RWPE1 (cell line): ENCODE measurements around the gene SP1.
"Not testable (repeated sequence)": the region's sequence is repeated elsewhere in the genome, so short reads cannot be mapped to it uniquely, and the experiment has no call there.

ENCODE experiments used
- CTCF ChIA-PET: fragments of 350-600 bp; sonication (Branson Sonifier 250); formaldehyde crosslinking; extraction: SDS; loops from one replicate; lab custom pipeline; 2021; lab: Yijun Ruan, JAX
- POLR2A ChIA-PET: fragments of 400-600 bp; formaldehyde crosslinking; extraction: SDS; loops from one replicate; lab custom pipeline; 2020; ENCODE audit warnings: antibody characterized with exemption; ENCODE audit not compliant: low non-redundant PET; lab: Yijun Ruan, JAX
- DNase-seq: peaks from one replicate; pipeline ENCODE4 v3.0.0; 2012; ENCODE audit warnings: low spot score
- H3K27ac ChIP-seq: fragments of 450-650 bp; 2 replicates; pipeline ENCODE4 v1.5.1; 2017
- TF ChIP-seq, protein P1 (sequence below): fragments of 450-650 bp; conservative IDR thresholded peaks from 2 replicates; pipeline ENCODE4 v1.5.1; 2017; ENCODE audit warnings: low read depth, mild to moderate bottlenecking

The SP1 gene

GRCh38 chr12:53381731-53382630 is 2.0 kb downstream of the SP1 start:
- DNase-seq: peak; percentile 67
- ChIA-PET CTCF (interaction anchor here (0.5 to 3.9 kb wide), 15 partner anchors 8 to 253 kb away, joined by 3 to 44 read pairs (median 4); partner anchors contain the start of gene AAAS), POLR2A (interaction anchor here (1.1 kb wide), 1 partner anchor 40 kb away, joined by 4 read pairs; no protein-coding TSS in a partner anchor)
- TF ChIP-seq, protein P1, sequence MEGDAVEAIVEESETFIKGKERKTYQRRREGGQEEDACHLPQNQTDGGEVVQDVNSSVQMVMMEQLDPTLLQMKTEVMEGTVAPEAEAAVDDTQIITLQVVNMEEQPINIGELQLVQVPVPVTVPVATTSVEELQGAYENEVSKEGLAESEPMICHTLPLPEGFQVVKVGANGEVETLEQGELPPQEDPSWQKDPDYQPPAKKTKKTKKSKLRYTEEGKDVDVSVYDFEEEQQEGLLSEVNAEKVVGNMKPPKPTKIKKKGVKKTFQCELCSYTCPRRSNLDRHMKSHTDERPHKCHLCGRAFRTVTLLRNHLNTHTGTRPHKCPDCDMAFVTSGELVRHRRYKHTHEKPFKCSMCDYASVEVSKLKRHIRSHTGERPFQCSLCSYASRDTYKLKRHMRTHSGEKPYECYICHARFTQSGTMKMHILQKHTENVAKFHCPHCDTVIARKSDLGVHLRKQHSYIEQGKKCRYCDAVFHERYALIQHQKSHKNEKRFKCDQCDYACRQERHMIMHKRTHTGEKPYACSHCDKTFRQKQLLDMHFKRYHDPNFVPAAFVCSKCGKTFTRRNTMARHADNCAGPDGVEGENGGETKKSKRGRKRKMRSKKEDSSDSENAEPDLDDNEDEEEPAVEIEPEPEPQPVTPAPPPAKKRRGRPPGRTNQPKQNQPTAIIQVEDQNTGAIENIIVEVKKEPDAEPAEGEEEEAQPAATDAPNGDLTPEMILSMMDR: peak; percentile 66
- H3K27ac ChIP-seq: peak overlapping the region; percentile 97

- H3K27ac ChIP-seq: peak overlapping the region; percentile 97
- TF ChIP-seq, protein P1: no peak
- DNase-seq: no peak
- POLR2A ChIA-PET: interaction anchor here (0.6 kb wide), 2 partner anchors 13 to 34 kb away, joined by 5 read pairs; no protein-coding TSS in a partner anchor
- CTCF ChIA-PET: interaction anchor here (0.6 to 3.9 kb wide), 3 partner anchors 30 to 61 kb away, joined by 3 to 44 read pairs (median 3); partner anchors contain the start of gene AAAS
Observed at GRCh38 chr12:53383258-53383657, 3.3 kb downstream of the SP1 start.

- ChIA-PET POLR2A (interaction anchor here (0.6 to 0.7 kb wide), 2 partner anchors 34 to 114 kb away, joined by 4 to 5 read pairs; no protein-coding TSS in a partner anchor), CTCF (interaction anchor here (1.2 kb wide), 1 partner anchor 34 kb away, joined by 4 read pairs; no protein-coding TSS in a partner anchor)
- H3K27ac ChIP-seq: peak overlapping the region; percentile 50; the same call in 1 of the 2 replicates
- not testable (repeated sequence) for DNase-seq
Observed at GRCh38 chr12:53386381-53386780, 6.4 kb downstream of the SP1 start.

GRCh38 chr12:53388932-53389331 is 9.0 kb downstream of the SP1 start:
- TF ChIP-seq, protein P1: no peak
- H3K27ac ChIP-seq: peak overlapping the region; percentile 48
- no peak for DNase-seq
- ChIA-PET POLR2A (interaction anchor here (1.7 kb wide), 1 partner anchor 68 kb away, joined by 4 read pairs; the partner anchor contains the start of gene AAAS), CTCF (interaction anchor here (0.5 to 1.6 kb wide), 3 partner anchors 8 to 119 kb away, joined by 3 to 5 read pairs (median 3); no protein-coding TSS in a partner anchor)

GRCh38 chr12:53389702-53390101 is 9.7 kb downstream of the SP1 start:
- CTCF ChIA-PET: interaction anchor here (0.6 to 0.7 kb wide), 2 partner anchors 8 to 425 kb away, joined by 3 to 5 read pairs; no protein-coding TSS in a partner anchor
- POLR2A ChIA-PET: interaction anchor here (1.2 to 1.7 kb wide), 2 partner anchors 10 to 68 kb away, joined by 3 to 4 read pairs; partner anchors contain the start of genes AAAS and SP1
- TF ChIP-seq, protein P1: no peak
- no peak for DNase-seq
- H3K27ac ChIP-seq: no peak overlapping the region

GRCh38 chr12:53391724-53392123 is 11.7 kb downstream of the SP1 start:
- POLR2A ChIA-PET: no interaction called here
- peak overlapping the region; percentile 56 for H3K27ac ChIP-seq
- TF ChIP-seq, protein P1: no peak
- no peak for DNase-seq
- CTCF ChIA-PET: interaction anchor here (0.9 kb wide), 1 partner anchor 29 kb away, joined by 5 read pairs; no protein-coding TSS in a partner anchor
